ENCODE measurements around the gene PWWP2A.

PWWP2A gene

GRCh38 chr5:160054831-160055230, 64.4 kb downstream of the PWWP2A start:
- no peaks in the 10 kb centered on the region for H3F3A ChIP-seq (ENCODE audit: insufficient read depth, low read length)
- H3K4me1 ChIP-seq (ENCODE audit: insufficient read depth, low read length, severe bottlenecking), result no peaks in the 10 kb centered on the region
- H3K79me2 ChIP-seq (ENCODE audit: insufficient read depth, low read length), result no peaks in the 10 kb centered on the region
- peaks cover 80% of the 10 kb centered on the region for H3K36me3 ChIP-seq (ENCODE audit: insufficient read depth, low read length)
- no peaks in the 10 kb centered on the region for H4K20me1 ChIP-seq (ENCODE audit: insufficient read depth, low read length)
- H3K4me2 ChIP-seq (ENCODE audit: low read length), result no peak overlapping the region
- H3K9ac ChIP-seq (ENCODE audit: low read length), result no peak overlapping the region
- H2AFZ ChIP-seq (ENCODE audit: low read length), result no peak overlapping the region
- TF ChIP-seq EZH2 (IDR thresholded peaks at IDR 0.05; ENCODE audit: borderline replicate concordance, low read length), result no peak
- no peak for TF ChIP-seq CTCF (IDR thresholded peaks at IDR 0.05; ENCODE audit: low read length)
- no peaks in the 10 kb centered on the region for H3K9me2 ChIP-seq (ENCODE audit: low read depth, low read length)
- H3K9me3 ChIP-seq (ENCODE audit: low read length), result no peaks in the 10 kb centered on the region
- no peak overlapping the region for H3K27ac ChIP-seq (ENCODE audit: low read depth, low read length, poor library complexity, severe bottlenecking)
- no peak overlapping the region for H3K4me3 ChIP-seq (ENCODE audit: low read depth, low read length, poor library complexity, severe bottlenecking)
- no peaks in the 10 kb centered on the region for H3K27me3 ChIP-seq (ENCODE audit: insufficient read depth, low read length)

- H4K20me1 ChIP-seq (ENCODE audit: insufficient read depth, low read length), result no peaks in the 10 kb centered on the region
- no peak overlapping the region for H3K9ac ChIP-seq (ENCODE audit: low read length)
- no peak overlapping the region for H3K4me3 ChIP-seq (ENCODE audit: low read depth, low read length, poor library complexity, severe bottlenecking)
- no peak for TF ChIP-seq CTCF (IDR thresholded peaks at IDR 0.05; ENCODE audit: low read length)
- no peak for TF ChIP-seq EZH2 (IDR thresholded peaks at IDR 0.05; ENCODE audit: borderline replicate concordance, low read length)
- no peaks in the 10 kb centered on the region for H3K9me3 ChIP-seq (ENCODE audit: low read length)
- no peak overlapping the region for H3K4me2 ChIP-seq (ENCODE audit: low read length)
- no peak overlapping the region for H3K27ac ChIP-seq (ENCODE audit: low read depth, low read length, poor library complexity, severe bottlenecking)
- H3K36me3 ChIP-seq (ENCODE audit: insufficient read depth, low read length), result peaks cover 82% of the 10 kb centered on the region
- H3K9me2 ChIP-seq (ENCODE audit: low read depth, low read length), result no peaks in the 10 kb centered on the region
- no peaks in the 10 kb centered on the region for H3K27me3 ChIP-seq (ENCODE audit: insufficient read depth, low read length)
- H3F3A ChIP-seq (ENCODE audit: insufficient read depth, low read length), result no peaks in the 10 kb centered on the region
- H3K4me1 ChIP-seq (ENCODE audit: insufficient read depth, low read length, severe bottlenecking), result no peaks in the 10 kb centered on the region
- no peak overlapping the region for H2AFZ ChIP-seq (ENCODE audit: low read length)
- no peaks in the 10 kb centered on the region for H3K79me2 ChIP-seq (ENCODE audit: insufficient read depth, low read length)
Measured at GRCh38 chr5:160054047-160054446, 65.2 kb downstream of the PWWP2A start.

GRCh38 chr5:160049099-160049498, 70.2 kb downstream of the PWWP2A start:
- TF ChIP-seq EZH2 (IDR thresholded peaks at IDR 0.05; ENCODE audit: borderline replicate concordance, low read length) (no peak), CTCF (IDR thresholded peaks at IDR 0.05; ENCODE audit: low read length) (no peak)
- Histone ChIP-seq H3K27me3 (ENCODE audit: insufficient read depth, low read length) (no peaks in the 10 kb centered on the region), H3K9me3 (ENCODE audit: low read length) (no peaks in the 10 kb centered on the region), H2AFZ (ENCODE audit: low read length) (no peak overlapping the region), H3K4me2 (ENCODE audit: low read length) (no peak overlapping the region), H4K20me1 (ENCODE audit: insufficient read depth, low read length) (no peaks in the 10 kb centered on the region), H3F3A (ENCODE audit: insufficient read depth, low read length) (no peaks in the 10 kb centered on the region), H3K79me2 (ENCODE audit: insufficient read depth, low read length) (no peaks in the 10 kb centered on the region), H3K36me3 (ENCODE audit: insufficient read depth, low read length) (peaks cover 56% of the 10 kb centered on the region), H3K9ac (ENCODE audit: low read length) (no peak overlapping the region), H3K27ac (ENCODE audit: low read depth, low read length, poor library complexity, severe bottlenecking) (no peak overlapping the region), H3K9me2 (ENCODE audit: low read depth, low read length) (no peaks in the 10 kb centered on the region), H3K4me3 (ENCODE audit: low read depth, low read length, poor library complexity, severe bottlenecking) (no peak overlapping the region), H3K4me1 (ENCODE audit: insufficient read depth, low read length, severe bottlenecking) (no peaks in the 10 kb centered on the region)
